ENCODE measurements around the gene STK32B. TPM values are rescaled to one million over a fixed set of nuclear protein-coding genes. Genes with fewer than 3 reads are reported as not detected.

Gene STK32B
- total RNA-seq, 4 donors from 2014 or later = 0.09 to 3.2 (median 0.38) TPM; not detected in 1

- intact Hi-C loops (cut with DNase I) = no loop called here
- TF ChIP-seq CTCF (IDR thresholded peaks at IDR 0.05) (no peak), POLR2A (IDR thresholded peaks at IDR 0.05) (no peak)
- no peak overlapping the region for H3K27ac ChIP-seq
- no peaks in the 10 kb centered on the region for H3K4me1 ChIP-seq
- no peaks in the 10 kb centered on the region for H3K9me3 ChIP-seq
- no peak overlapping the region for H3K4me3 ChIP-seq
- H3K27me3 ChIP-seq = peaks cover 0 to 7% (median 0%) of the 10 kb centered on the region in 4 donors
- no peak for DNase-seq
- H3K36me3 ChIP-seq = no peaks in the 10 kb centered on the region
- WGBS, 2 donors = 74 to 84% methylated on average over 6 of the region's 6 CpGs
Observed at GRCh38 chr4:5152521-5152920, 101.2 kb downstream of the STK32B start.

GRCh38 chr4:5156682-5157081 lies 105.4 kb downstream of the STK32B start:
- WGBS, 2 donors = 36 to 52% methylated on average over 3 of the region's 3 CpGs
- H3K36me3 ChIP-seq = no peaks in the 10 kb centered on the region
- no peak overlapping the region for H3K27ac ChIP-seq
- no peaks in the 10 kb centered on the region for H3K9me3 ChIP-seq
- intact Hi-C loops (cut with DNase I) = no loop called here
- H3K4me3 ChIP-seq = no peak overlapping the region
- DNase-seq = no peak
- H3K27me3 ChIP-seq = peaks cover 0 to 6% (median 0%) of the 10 kb centered on the region in 4 donors
- no peaks in the 10 kb centered on the region for H3K4me1 ChIP-seq
- TF ChIP-seq POLR2A (IDR thresholded peaks at IDR 0.05) = no peak
- TF ChIP-seq CTCF (IDR thresholded peaks at IDR 0.05) = no peak

- no peaks in the 10 kb centered on the region for H3K4me1 ChIP-seq
- TF ChIP-seq CTCF (IDR thresholded peaks at IDR 0.05) (no peak), POLR2A (IDR thresholded peaks at IDR 0.05) (no peak)
- H3K36me3 ChIP-seq = no peaks in the 10 kb centered on the region
- 53 to 62% methylated on average over 16 to 17 of the region's 17 CpGs for WGBS, 2 donors
- no peak for DNase-seq
- H3K4me3 ChIP-seq = no peak overlapping the region
- peaks cover 0 to 6% (median 0%) of the 10 kb centered on the region in 4 donors for H3K27me3 ChIP-seq
- H3K27ac ChIP-seq = no peak overlapping the region
- intact Hi-C loops (cut with DNase I) = no loop called here
- H3K9me3 ChIP-seq = no peaks in the 10 kb centered on the region
Observed at GRCh38 chr4:5157791-5158770, 106.8 kb downstream of the STK32B start.

GRCh38 chr4:5158825-5159224 lies 107.5 kb downstream of the STK32B start:
- H3K27ac ChIP-seq = no peak overlapping the region
- intact Hi-C loops (cut with DNase I) = no loop called here
- no peaks in the 10 kb centered on the region for H3K4me1 ChIP-seq
- H3K9me3 ChIP-seq = no peaks in the 10 kb centered on the region
- H3K36me3 ChIP-seq = no peaks in the 10 kb centered on the region
- TF ChIP-seq POLR2A (IDR thresholded peaks at IDR 0.05) = no peak
- no peak for TF ChIP-seq CTCF (IDR thresholded peaks at IDR 0.05)
- peaks cover 0 to 6% (median 0%) of the 10 kb centered on the region in 4 donors for H3K27me3 ChIP-seq
- 78 to 93% methylated on average over 4 to 6 of the region's 6 CpGs for WGBS, 2 donors
- no peak overlapping the region for H3K4me3 ChIP-seq
- no peak for DNase-seq

GRCh38 chr4:5160668-5161067 lies 109.4 kb downstream of the STK32B start:
- peaks cover 0 to 6% (median 0%) of the 10 kb centered on the region in 4 donors for H3K27me3 ChIP-seq
- no peak for TF ChIP-seq POLR2A (IDR thresholded peaks at IDR 0.05)
- no peak for DNase-seq
- no peaks in the 10 kb centered on the region for H3K9me3 ChIP-seq
- no peaks in the 10 kb centered on the region for H3K4me1 ChIP-seq
- intact Hi-C loops (cut with DNase I) = no loop called here
- no peak overlapping the region for H3K27ac ChIP-seq
- H3K36me3 ChIP-seq = no peaks in the 10 kb centered on the region
- no peak overlapping the region for H3K4me3 ChIP-seq
- WGBS, 2 donors = 56 to 68% methylated on average over 3 to 4 of the region's 4 CpGs
